Ishikawa (cell line): Measurements from ENCODE around the gene MACROD2.

Experiments used
- CEBPB ChIP-seq: IDR thresholded peaks from 2 replicates; pipeline ENCODE4 v1.6.1; 2012
- CREB1 ChIP-seq: IDR thresholded peaks from 2 replicates; pipeline ENCODE4 v1.6.1; 2012; ENCODE audit warnings: low read depth
- EP300 ChIP-seq: IDR thresholded peaks from 2 replicates; pipeline ENCODE4 v1.6.1; 2012; ENCODE audit warnings: borderline replicate concordance
- FOXM1 ChIP-seq: IDR thresholded peaks from 2 replicates; pipeline ENCODE4 v1.6.1; 2012; ENCODE audit warnings: low read depth, borderline replicate concordance
- MAX ChIP-seq: IDR thresholded peaks from 2 replicates; pipeline ENCODE4 v1.6.1; 2012
- NFIC ChIP-seq: IDR thresholded peaks from 2 replicates; pipeline ENCODE4 v1.6.1; 2012
- RAD21 ChIP-seq: IDR thresholded peaks from 2 replicates; pipeline ENCODE4 v1.6.1; 2012; ENCODE audit warnings: low read depth
- REST ChIP-seq: IDR thresholded peaks from 2 replicates; pipeline ENCODE4 v1.6.1; 2012; ENCODE audit warnings: low read depth, mild to moderate bottlenecking
- TEAD4 ChIP-seq: IDR thresholded peaks from 2 replicates; pipeline ENCODE4 v1.6.1; 2012
- USF1 ChIP-seq: IDR thresholded peaks from 2 replicates; pipeline ENCODE4 v1.6.1; 2012
- YY1 ChIP-seq: IDR thresholded peaks from 2 replicates; pipeline ENCODE4 v1.6.1; 2012; ENCODE audit warnings: low read depth

GRCh38 chr20:14197097-14197496, 201.8 kb downstream of the MACROD2 start:
- TF ChIP-seq REST (no peak), TEAD4 (no peak), CEBPB (no peak), CREB1 (no peak), USF1 (no peak), MAX (no peak), NFIC (no peak), YY1 (no peak), EP300 (no peak), FOXM1 (no peak), RAD21 (no peak)
